Astrocyte (in vitro differentiated cells and primary cell): ENCODE results near the gene CLDN6.

Experiments used
- CTCF ChIP-seq: IDR thresholded peaks from 2 replicates; pipeline ENCODE4 v1.5.1; 2011; ENCODE audit warnings: low read depth, mild to moderate bottlenecking, inconsistent platforms, low read length, moderate library complexity; ENCODE audit not compliant: insufficient read depth
- EZH2 ChIP-seq: IDR thresholded peaks from 2 replicates; pipeline ENCODE4 v1.6.1; 2012; ENCODE audit warnings: mild to moderate bottlenecking, low read length, inconsistent platforms; ENCODE audit not compliant: insufficient read depth

GRCh38 chr16:3000540-3000939, 17.4 kb downstream of the CLDN6 start:
- TF ChIP-seq EZH2 (no peak), CTCF (no peak)
